ENCODE measurements around the gene MVB12B. TPM values are rescaled to one million over a fixed set of nuclear protein-coding genes. Genes with fewer than 3 reads are reported as not detected.

Gene MVB12B
- total RNA-seq, 1 experiment from 2014 or later, result 10.9 TPM

- no peak overlapping the region for H3K4me3 ChIP-seq (replicated peaks in 1 of 2; ENCODE audit: low read depth in 1 of 2, low read length in 2 of 2)
- TF ChIP-seq ELF1 (IDR thresholded peaks at IDR 0.05; ENCODE audit: borderline replicate concordance, low read depth), result no peak
- TF ChIP-seq CBX3 (IDR thresholded peaks at IDR 0.05; ENCODE audit: low read depth), result no peak
- no peak for TF ChIP-seq JUND (IDR thresholded peaks at IDR 0.05)
- TF ChIP-seq ZFX (IDR thresholded peaks at IDR 0.05), result no peak
- TF ChIP-seq ZBTB33 (IDR thresholded peaks at IDR 0.05; ENCODE audit: extremely low read depth, insufficient replicate concordance, low read length), result no peak
- TF ChIP-seq, protein P1, sequence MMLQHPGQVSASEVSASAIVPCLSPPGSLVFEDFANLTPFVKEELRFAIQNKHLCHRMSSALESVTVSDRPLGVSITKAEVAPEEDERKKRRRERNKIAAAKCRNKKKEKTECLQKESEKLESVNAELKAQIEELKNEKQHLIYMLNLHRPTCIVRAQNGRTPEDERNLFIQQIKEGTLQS (IDR thresholded peaks at IDR 0.05), result no peak
- TF ChIP-seq SP1 (IDR thresholded peaks at IDR 0.05; ENCODE audit: low read depth), result no peak
- no peak for TF ChIP-seq MAX (IDR thresholded peaks at IDR 0.05)
- no peak for TF ChIP-seq YY1 (IDR thresholded peaks at IDR 0.05; ENCODE audit: extremely low read depth, insufficient replicate concordance, low read depth, low read length)
- no peak for TF ChIP-seq TCF7L2 (IDR thresholded peaks at IDR 0.05; ENCODE audit: borderline replicate concordance, extremely low read depth, insufficient read depth, insufficient read length)
- TF ChIP-seq CEBPB (IDR thresholded peaks at IDR 0.05; ENCODE audit: low read depth), result no peak
- no peak for TF ChIP-seq SIN3A (IDR thresholded peaks at IDR 0.05; ENCODE audit: low read depth)
- no peak for TF ChIP-seq ZNF274 (IDR thresholded peaks at IDR 0.05; ENCODE audit: low read depth, low read length)
- TF ChIP-seq FOSL1 (IDR thresholded peaks at IDR 0.05; ENCODE audit: low read depth), result no peak
- no TSS peak for BruUV-seq (replicated peaks)
- ChIA-PET POLR2A (no interaction called here), RAD21 (ENCODE audit: low non-redundant PET in 1 of 2, low total read pairs in 2 of 2, uncharacterized antibody in 2 of 2, unreplicated experiment in 2 of 2) (interaction anchor here in 1 of 2 experiments (0.9 kb wide), 1 partner anchor 80 kb away, joined by 3 read pairs; no protein-coding TSS in a partner anchor), CTCF (interaction anchor here (0.8 kb wide), 1 partner anchor 13 kb away, joined by 3 read pairs; no protein-coding TSS in a partner anchor)
- no peaks in the 10 kb centered on the region for H3K36me3 ChIP-seq (ENCODE audit: control insufficient read depth in 1 of 2, insufficient read depth in 2 of 2, low read length in 2 of 2)
- ATAC-seq (no peak), DNase-seq (ENCODE audit: low read depth, low spot score) (no peak)
- H3K4me2 ChIP-seq (ENCODE audit: low read length), result no peak overlapping the region
- H4K20me1 ChIP-seq (ENCODE audit: insufficient read depth), result no peaks in the 10 kb centered on the region
- no peaks in the 10 kb centered on the region for H3K27me3 ChIP-seq (ENCODE audit: insufficient read depth, low read length)
- no peaks in the 10 kb centered on the region for H3K9me2 ChIP-seq (ENCODE audit: insufficient read depth)
- intact Hi-C loops (cut with micrococcal nuclease), result no loop called here
- no peaks in the 10 kb centered on the region for H3K4me1 ChIP-seq (ENCODE audit: control insufficient read depth in 1 of 2, insufficient read depth in 2 of 2, low read length in 2 of 2)
- H2AFZ ChIP-seq (ENCODE audit: low read depth, low read length, poor library complexity, severe bottlenecking), result no peak overlapping the region
- H3K9ac ChIP-seq (ENCODE audit: low read length), result no peak overlapping the region
- no peaks in the 10 kb centered on the region for H3K9me3 ChIP-seq (ENCODE audit: control insufficient read depth in 1 of 2, insufficient read depth in 1 of 2, low read depth in 1 of 2, low read length in 2 of 2)
- no peaks in the 10 kb centered on the region for H3K79me2 ChIP-seq (ENCODE audit: insufficient read depth, low read length)
- H3K27ac ChIP-seq (ENCODE audit: low read depth, low read length), result no peak overlapping the region
Observed at GRCh38 chr9:126411225-126411947, 84.8 kb downstream of the MVB12B start.

All from HCT116 (cell line).